Liver (tissue), 9 donors: Measurements from ENCODE around the gene CTLA4. TPM values are rescaled to one million over a fixed set of nuclear protein-coding genes. Genes with fewer than 3 reads are reported as not detected.

Experiments used
- DNase-seq: peaks from one replicate; pipeline ENCODE4 v3.0.0-alpha.2; 2017; ENCODE audit warnings: low spot score
- H3K27ac ChIP-seq, 2 donors: one replicate each; pipeline ENCODE4 v1.7.0; 2013; ENCODE audit warnings: inconsistent platforms in 2 of 2, low read length in 2 of 2, control low read depth in 1 of 2, low read depth in 1 of 2, mild to moderate bottlenecking in 1 of 2
- H3K27me3 ChIP-seq, 4 donors: one replicate each; pipeline versions ENCODE4 v1.6.1 to v1.7.0; 2013; ENCODE audit warnings: low read length in 3 of 4, inconsistent platforms in 1 of 4, mild to moderate bottlenecking in 1 of 4, moderate library complexity in 1 of 4; ENCODE audit not compliant: control insufficient read depth in 4 of 4, insufficient read depth in 4 of 4
- H3K36me3 ChIP-seq, 4 donors: one replicate each; pipeline versions ENCODE4 v1.6.1 to v1.7.0; 2013; ENCODE audit warnings: low read length in 3 of 4, mild to moderate bottlenecking in 3 of 4, low read depth in 1 of 4, moderate library complexity in 1 of 4; ENCODE audit not compliant: control insufficient read depth in 4 of 4, insufficient read depth in 3 of 4
- H3K4me1 ChIP-seq, 4 donors: one replicate each; pipeline versions ENCODE4 v1.6.1 to v1.7.0; 2013; ENCODE audit warnings: low read length in 3 of 4, mild to moderate bottlenecking in 3 of 4, moderate library complexity in 1 of 4; ENCODE audit not compliant: control insufficient read depth in 4 of 4, insufficient read depth in 4 of 4
- H3K4me3 ChIP-seq, 3 donors: one replicate each; pipeline versions ENCODE4 v1.6.1 to v1.7.0; 2013; ENCODE audit warnings: low read length in 3 of 3, control low read depth in 1 of 3, low read depth in 1 of 3, mild to moderate bottlenecking in 1 of 3
- H3K9ac ChIP-seq, 2 donors: one replicate each; pipeline ENCODE4 v1.7.0; 2013; ENCODE audit warnings: low read length in 2 of 2, mild to moderate bottlenecking in 2 of 2, moderate library complexity in 2 of 2, control low read depth in 1 of 2, low read depth in 1 of 2
- H3K9me3 ChIP-seq, 4 donors: one replicate each; pipeline versions ENCODE4 v1.6.1 to v1.7.0; 2013; ENCODE audit warnings: low read length in 3 of 4; ENCODE audit not compliant: control insufficient read depth in 4 of 4
- EGR1 ChIP-seq, 2 donors: IDR thresholded peaks; 2 replicates each; pipeline ENCODE4 v1.6.1; 2016 to 2018; ENCODE audit warnings: antibody characterized with exemption in 2 of 2, low read depth in 2 of 2
- FOXA1 ChIP-seq: IDR thresholded peaks from 2 replicates; pipeline ENCODE4 v1.6.1; 2016; ENCODE audit warnings: antibody characterized with exemption
- FOXA2 ChIP-seq: IDR thresholded peaks from 2 replicates; pipeline ENCODE4 v1.6.1; 2016; ENCODE audit warnings: antibody characterized with exemption
- GABPA ChIP-seq, 2 donors: IDR thresholded peaks in 1 of 2; conservative IDR thresholded peaks in 1 of 2; 2 replicates each; pipeline ENCODE4 v1.6.1; 2016; ENCODE audit warnings: antibody characterized with exemption in 2 of 2, mild to moderate bottlenecking in 1 of 2, moderate library complexity in 1 of 2
- HNF4A ChIP-seq, 2 donors: conservative IDR thresholded peaks; 2 replicates each; pipeline ENCODE4 v1.6.1; 2016; ENCODE audit warnings: antibody characterized with exemption in 2 of 2, mild to moderate bottlenecking in 2 of 2
- HNF4G ChIP-seq: IDR thresholded peaks from 2 replicates; pipeline ENCODE4 v1.6.1; 2016; ENCODE audit warnings: antibody characterized with exemption
- JUND ChIP-seq, 2 donors: IDR thresholded peaks; 2 replicates each; pipeline ENCODE4 v1.6.1; 2016; ENCODE audit warnings: antibody characterized with exemption in 2 of 2
- NR2F2 ChIP-seq: IDR thresholded peaks from 2 replicates; pipeline ENCODE4 v1.6.1; 2016; ENCODE audit warnings: antibody characterized with exemption
- RAD21 ChIP-seq, 2 donors: IDR thresholded peaks; 2 replicates each; pipeline ENCODE4 v1.6.1; 2016; ENCODE audit warnings: antibody characterized with exemption in 2 of 2, mild to moderate bottlenecking in 2 of 2
- RXRA ChIP-seq, 2 donors: IDR thresholded peaks; 2 replicates each; pipeline ENCODE4 v1.6.1; 2017 to 2018; ENCODE audit warnings: antibody characterized with exemption in 2 of 2, mild to moderate bottlenecking in 1 of 2
- SP1 ChIP-seq: IDR thresholded peaks from 2 replicates; pipeline ENCODE4 v1.6.1; 2018; ENCODE audit warnings: antibody characterized with exemption, mild to moderate bottlenecking
- TAF1 ChIP-seq: conservative IDR thresholded peaks from 2 replicates; pipeline ENCODE4 v1.6.1; 2016; ENCODE audit warnings: antibody characterized with exemption, mild to moderate bottlenecking
- YY1 ChIP-seq: IDR thresholded peaks from 2 replicates; pipeline ENCODE4 v1.6.1; 2016; ENCODE audit warnings: antibody characterized with exemption, mild to moderate bottlenecking
- WGBS: extraction: QIAGEN DNeasy Blood & Tissue Kit; methylation state at CpG from one replicate; pipeline ENCODE4 v1.1.7; 2013; 5-methylcytosine and 5-hydroxymethylcytosine counted together
- polyA plus RNA-seq, 2 donors: library from polyadenylated mRNA; stranded (reverse) in 1 of 2; unstranded in 1 of 2; fragments of 200-250 nt in 1 of 2; fragments of >200 nt in 1 of 2; fragmentation: Nextera tagmentation in 1 of 2; extraction: Ambion mirVana in 1 of 2; gene quantifications; one replicate each; pipeline versions ENCODE4 v1.2.1 to v1.2.3, GENCODE V29; 2013 to 2015
- total RNA-seq, 2 donors: library from RNA; depleted of rRNA; stranded (reverse); fragments of >200 nt; gene quantifications; one replicate each; pipeline ENCODE4 v1.2.3, GENCODE V29; 2014
- TF ChIP-seq, protein P1 (sequence below): IDR thresholded peaks from 2 replicates; pipeline ENCODE4 v1.6.1; 2016; ENCODE audit warnings: antibody characterized with exemption, mild to moderate bottlenecking
- TF ChIP-seq, protein P2 (sequence below): IDR thresholded peaks from 2 replicates; pipeline ENCODE4 v1.6.1; 2016; ENCODE audit warnings: antibody characterized with exemption
- TF ChIP-seq, protein P3 (sequence below): IDR thresholded peaks from 2 replicates; pipeline ENCODE4 v1.6.1; 2016; ENCODE audit warnings: antibody characterized with exemption
- TF ChIP-seq, protein P4 (sequence below): IDR thresholded peaks from 2 replicates; pipeline ENCODE4 v1.6.1; 2016; ENCODE audit warnings: antibody characterized with exemption
- TF ChIP-seq, protein P5 (sequence below): fragments of 150-350 bp; IDR thresholded peaks from 2 replicates; pipeline ENCODE4 v1.5.1; 2017; ENCODE audit warnings: improper control_type of control experiment, low read depth, low read length; ENCODE audit not compliant: missing input control
- donor health status: healthy.
- donor health status: healthy.
- donor health status: healthy.
- donor health status: healthy.
- donor health status: healthy.

Gene CTLA4
- total and polyA plus RNA-seq, 4 donors = 0.17 TPM; not detected in 3

DNA sequence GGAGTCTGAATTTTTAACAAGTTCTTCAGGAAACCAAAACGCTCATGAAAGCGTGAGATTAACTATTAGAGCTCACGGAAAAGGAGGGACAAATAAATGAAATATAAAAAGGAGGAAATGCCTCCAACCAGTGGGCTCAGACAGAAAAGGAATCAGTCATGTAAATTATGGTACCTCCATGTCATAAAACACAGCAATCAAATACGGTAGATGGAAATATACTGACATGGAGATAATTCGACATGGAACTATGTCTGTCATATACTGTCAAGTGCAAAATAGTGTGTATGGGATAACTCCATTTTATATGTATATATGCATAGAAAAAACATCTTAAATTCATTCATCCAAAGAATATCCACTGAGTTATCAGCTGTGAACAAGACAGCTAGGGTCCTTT lies 25.9 kb upstream of the CTLA4 start:
- Histone ChIP-seq H3K27me3 (no peaks in the 10 kb centered on the region), H3K9ac (no peak overlapping the region), H3K4me1 (no peaks in the 10 kb centered on the region), H3K36me3 (no peaks in the 10 kb centered on the region), H3K9me3 (no peaks in the 10 kb centered on the region), H3K27ac (no peak overlapping the region), H3K4me3 (no peak overlapping the region)
- 97% methylated on average over 5 of the region's 5 CpGs for WGBS
- TF ChIP-seq RAD21 (IDR thresholded peaks at IDR 0.05) = no peak
- TF ChIP-seq, protein P1, sequence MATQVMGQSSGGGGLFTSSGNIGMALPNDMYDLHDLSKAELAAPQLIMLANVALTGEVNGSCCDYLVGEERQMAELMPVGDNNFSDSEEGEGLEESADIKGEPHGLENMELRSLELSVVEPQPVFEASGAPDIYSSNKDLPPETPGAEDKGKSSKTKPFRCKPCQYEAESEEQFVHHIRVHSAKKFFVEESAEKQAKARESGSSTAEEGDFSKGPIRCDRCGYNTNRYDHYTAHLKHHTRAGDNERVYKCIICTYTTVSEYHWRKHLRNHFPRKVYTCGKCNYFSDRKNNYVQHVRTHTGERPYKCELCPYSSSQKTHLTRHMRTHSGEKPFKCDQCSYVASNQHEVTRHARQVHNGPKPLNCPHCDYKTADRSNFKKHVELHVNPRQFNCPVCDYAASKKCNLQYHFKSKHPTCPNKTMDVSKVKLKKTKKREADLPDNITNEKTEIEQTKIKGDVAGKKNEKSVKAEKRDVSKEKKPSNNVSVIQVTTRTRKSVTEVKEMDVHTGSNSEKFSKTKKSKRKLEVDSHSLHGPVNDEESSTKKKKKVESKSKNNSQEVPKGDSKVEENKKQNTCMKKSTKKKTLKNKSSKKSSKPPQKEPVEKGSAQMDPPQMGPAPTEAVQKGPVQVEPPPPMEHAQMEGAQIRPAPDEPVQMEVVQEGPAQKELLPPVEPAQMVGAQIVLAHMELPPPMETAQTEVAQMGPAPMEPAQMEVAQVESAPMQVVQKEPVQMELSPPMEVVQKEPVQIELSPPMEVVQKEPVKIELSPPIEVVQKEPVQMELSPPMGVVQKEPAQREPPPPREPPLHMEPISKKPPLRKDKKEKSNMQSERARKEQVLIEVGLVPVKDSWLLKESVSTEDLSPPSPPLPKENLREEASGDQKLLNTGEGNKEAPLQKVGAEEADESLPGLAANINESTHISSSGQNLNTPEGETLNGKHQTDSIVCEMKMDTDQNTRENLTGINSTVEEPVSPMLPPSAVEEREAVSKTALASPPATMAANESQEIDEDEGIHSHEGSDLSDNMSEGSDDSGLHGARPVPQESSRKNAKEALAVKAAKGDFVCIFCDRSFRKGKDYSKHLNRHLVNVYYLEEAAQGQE = no peak
- TF ChIP-seq JUND (IDR thresholded peaks at IDR 0.05) = no peak
- TF ChIP-seq, protein P2, sequence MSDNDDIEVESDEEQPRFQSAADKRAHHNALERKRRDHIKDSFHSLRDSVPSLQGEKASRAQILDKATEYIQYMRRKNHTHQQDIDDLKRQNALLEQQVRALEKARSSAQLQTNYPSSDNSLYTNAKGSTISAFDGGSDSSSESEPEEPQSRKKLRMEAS = no peak
- no peak for TF ChIP-seq RXRA (IDR thresholded peaks at IDR 0.05)
- no peak for TF ChIP-seq NR2F2
- TF ChIP-seq, protein P3, sequence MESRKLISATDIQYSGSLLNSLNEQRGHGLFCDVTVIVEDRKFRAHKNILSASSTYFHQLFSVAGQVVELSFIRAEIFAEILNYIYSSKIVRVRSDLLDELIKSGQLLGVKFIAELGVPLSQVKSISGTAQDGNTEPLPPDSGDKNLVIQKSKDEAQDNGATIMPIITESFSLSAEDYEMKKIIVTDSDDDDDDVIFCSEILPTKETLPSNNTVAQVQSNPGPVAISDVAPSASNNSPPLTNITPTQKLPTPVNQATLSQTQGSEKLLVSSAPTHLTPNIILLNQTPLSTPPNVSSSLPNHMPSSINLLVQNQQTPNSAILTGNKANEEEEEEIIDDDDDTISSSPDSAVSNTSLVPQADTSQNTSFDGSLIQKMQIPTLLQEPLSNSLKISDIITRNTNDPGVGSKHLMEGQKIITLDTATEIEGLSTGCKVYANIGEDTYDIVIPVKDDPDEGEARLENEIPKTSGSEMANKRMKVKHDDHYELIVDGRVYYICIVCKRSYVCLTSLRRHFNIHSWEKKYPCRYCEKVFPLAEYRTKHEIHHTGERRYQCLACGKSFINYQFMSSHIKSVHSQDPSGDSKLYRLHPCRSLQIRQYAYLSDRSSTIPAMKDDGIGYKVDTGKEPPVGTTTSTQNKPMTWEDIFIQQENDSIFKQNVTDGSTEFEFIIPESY = no peak
- TF ChIP-seq, protein P4, sequence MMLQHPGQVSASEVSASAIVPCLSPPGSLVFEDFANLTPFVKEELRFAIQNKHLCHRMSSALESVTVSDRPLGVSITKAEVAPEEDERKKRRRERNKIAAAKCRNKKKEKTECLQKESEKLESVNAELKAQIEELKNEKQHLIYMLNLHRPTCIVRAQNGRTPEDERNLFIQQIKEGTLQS = no peak
- no peak for TF ChIP-seq FOXA2
- TF ChIP-seq HNF4G = no peak
- TF ChIP-seq SP1 = no peak
- no peak for TF ChIP-seq FOXA1
- TF ChIP-seq, protein P5, sequence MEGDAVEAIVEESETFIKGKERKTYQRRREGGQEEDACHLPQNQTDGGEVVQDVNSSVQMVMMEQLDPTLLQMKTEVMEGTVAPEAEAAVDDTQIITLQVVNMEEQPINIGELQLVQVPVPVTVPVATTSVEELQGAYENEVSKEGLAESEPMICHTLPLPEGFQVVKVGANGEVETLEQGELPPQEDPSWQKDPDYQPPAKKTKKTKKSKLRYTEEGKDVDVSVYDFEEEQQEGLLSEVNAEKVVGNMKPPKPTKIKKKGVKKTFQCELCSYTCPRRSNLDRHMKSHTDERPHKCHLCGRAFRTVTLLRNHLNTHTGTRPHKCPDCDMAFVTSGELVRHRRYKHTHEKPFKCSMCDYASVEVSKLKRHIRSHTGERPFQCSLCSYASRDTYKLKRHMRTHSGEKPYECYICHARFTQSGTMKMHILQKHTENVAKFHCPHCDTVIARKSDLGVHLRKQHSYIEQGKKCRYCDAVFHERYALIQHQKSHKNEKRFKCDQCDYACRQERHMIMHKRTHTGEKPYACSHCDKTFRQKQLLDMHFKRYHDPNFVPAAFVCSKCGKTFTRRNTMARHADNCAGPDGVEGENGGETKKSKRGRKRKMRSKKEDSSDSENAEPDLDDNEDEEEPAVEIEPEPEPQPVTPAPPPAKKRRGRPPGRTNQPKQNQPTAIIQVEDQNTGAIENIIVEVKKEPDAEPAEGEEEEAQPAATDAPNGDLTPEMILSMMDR = no peak
- TF ChIP-seq HNF4A (conservative IDR thresholded peaks at IDR 0.05) = no peak
- TF ChIP-seq EGR1 (IDR thresholded peaks at IDR 0.05; ENCODE audit: low read depth in 2 of 2) = no peak
- no peak for TF ChIP-seq GABPA (IDR thresholded peaks at IDR 0.05 in 1 of 2, conservative IDR thresholded peaks at IDR 0.05 in 1 of 2)
- no peak for TF ChIP-seq YY1
- no peak for TF ChIP-seq TAF1
- DNase-seq = no peak
